Astrocyte of the spinal cord (primary cell): Measurements from ENCODE around the gene ADAMTSL3.
A peak's percentile ranks its signal among the peaks of the same experiment; 100 is the strongest.

Experiments used
- DNase-seq: peaks from one replicate; pipeline ENCODE4 v3.0.0; 2011; ENCODE audit warnings: low read depth, low spot score
- H3K4me3 ChIP-seq: 2 replicates; pipeline ENCODE4 v1.5.1; 2011; ENCODE audit warnings: low read depth, mild to moderate bottlenecking, low read length, moderate library complexity
- in situ Hi-C: cut with HindIII; loops from 2 replicates; pipeline ENCODE4 v1.10.0; 2017; ENCODE audit warnings: low sequenced_read_pairs
- TF ChIP-seq, protein P1 (sequence below): IDR thresholded peaks from 2 replicates; pipeline ENCODE4 v1.5.1; 2012; ENCODE audit warnings: low read depth, mild to moderate bottlenecking, low read length, inconsistent platforms

Gene ADAMTSL3

DNA sequence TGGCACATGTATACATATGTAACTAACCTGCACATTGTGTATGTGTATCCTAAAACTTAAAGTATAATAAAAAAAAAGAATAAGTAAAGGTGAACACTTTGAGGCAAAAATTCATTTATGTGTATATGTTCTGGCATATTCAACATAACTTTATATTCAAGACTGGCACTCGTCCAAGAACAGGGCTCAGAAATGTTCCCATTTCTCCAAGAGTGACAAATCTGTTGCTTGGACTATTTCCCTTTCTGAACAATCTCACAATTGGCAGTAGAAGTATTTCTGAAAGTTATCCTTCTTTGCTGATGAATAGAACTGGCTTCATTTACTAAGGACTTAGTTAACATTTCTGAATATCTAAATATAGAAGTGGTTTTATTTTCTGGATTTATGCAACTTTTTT, 212.8 kb downstream of the ADAMTSL3 start:
- in situ Hi-C loops = no loop called here
- DNase-seq = no peak
- no peak overlapping the region for H3K4me3 ChIP-seq
- TF ChIP-seq, protein P1, sequence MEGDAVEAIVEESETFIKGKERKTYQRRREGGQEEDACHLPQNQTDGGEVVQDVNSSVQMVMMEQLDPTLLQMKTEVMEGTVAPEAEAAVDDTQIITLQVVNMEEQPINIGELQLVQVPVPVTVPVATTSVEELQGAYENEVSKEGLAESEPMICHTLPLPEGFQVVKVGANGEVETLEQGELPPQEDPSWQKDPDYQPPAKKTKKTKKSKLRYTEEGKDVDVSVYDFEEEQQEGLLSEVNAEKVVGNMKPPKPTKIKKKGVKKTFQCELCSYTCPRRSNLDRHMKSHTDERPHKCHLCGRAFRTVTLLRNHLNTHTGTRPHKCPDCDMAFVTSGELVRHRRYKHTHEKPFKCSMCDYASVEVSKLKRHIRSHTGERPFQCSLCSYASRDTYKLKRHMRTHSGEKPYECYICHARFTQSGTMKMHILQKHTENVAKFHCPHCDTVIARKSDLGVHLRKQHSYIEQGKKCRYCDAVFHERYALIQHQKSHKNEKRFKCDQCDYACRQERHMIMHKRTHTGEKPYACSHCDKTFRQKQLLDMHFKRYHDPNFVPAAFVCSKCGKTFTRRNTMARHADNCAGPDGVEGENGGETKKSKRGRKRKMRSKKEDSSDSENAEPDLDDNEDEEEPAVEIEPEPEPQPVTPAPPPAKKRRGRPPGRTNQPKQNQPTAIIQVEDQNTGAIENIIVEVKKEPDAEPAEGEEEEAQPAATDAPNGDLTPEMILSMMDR = no peak

DNA sequence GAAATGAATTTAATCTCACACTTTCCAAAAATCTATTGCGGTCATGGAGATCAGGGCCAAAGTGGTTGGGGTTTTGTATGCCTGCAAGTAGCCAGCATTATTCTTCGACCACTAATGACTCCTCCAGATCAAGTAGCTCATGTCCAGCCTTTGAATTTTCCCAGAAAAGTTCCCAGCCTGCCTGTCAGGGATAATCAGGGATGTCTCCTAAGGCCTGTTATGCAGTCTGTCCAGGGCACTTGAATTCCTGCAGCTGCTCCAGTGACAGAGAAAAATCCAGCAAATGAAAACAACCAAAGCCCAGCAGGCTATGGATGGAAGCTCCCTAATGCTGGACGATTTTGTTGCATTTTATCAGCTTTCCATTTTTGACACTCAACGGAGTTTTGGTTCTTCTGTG, 215.4 kb downstream of the ADAMTSL3 start:
- in situ Hi-C loops = no loop called here
- DNase-seq = no peak
- TF ChIP-seq, protein P1 = no peak
- H3K4me3 ChIP-seq = no peak overlapping the region

DNA sequence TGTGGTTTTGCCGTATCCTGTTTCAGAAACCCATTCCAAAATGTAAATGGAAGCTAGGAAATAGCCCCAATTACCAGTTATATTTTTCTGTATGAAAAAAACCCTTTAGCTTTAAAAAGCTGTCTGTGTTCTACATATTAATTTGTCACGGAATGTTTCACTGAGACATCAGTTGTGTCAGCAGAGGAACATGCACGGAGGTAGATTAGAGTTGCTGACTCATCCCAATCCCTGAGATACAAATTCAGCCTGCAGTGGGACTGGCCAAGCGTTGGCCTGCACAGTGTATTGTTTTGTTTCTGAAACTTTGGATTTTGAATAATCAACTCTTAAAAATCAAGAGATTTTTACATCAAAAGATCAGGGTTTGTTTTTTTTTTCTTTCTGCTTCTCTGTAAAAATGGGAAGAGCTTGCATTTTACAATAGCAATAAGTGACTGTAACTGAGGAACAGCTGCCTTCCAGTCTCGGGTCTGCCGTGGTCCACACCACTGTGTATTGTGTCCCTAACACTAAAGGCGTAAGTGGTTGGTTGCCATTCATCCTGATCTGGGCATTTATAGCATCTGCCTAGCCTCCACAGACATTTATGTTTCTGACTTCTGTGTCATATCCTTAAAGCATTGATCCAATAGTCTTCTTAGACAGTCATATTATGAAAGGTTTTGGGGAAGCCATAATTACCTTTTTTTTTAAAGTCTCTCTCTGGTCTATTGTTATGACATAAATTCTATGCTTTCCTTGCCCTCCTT, 218.1 kb downstream of the ADAMTSL3 start:
- in situ Hi-C loops = no loop called here
- TF ChIP-seq, protein P1 = no peak
- no peak overlapping the region for H3K4me3 ChIP-seq
- DNase-seq = peak; percentile 33

DNA sequence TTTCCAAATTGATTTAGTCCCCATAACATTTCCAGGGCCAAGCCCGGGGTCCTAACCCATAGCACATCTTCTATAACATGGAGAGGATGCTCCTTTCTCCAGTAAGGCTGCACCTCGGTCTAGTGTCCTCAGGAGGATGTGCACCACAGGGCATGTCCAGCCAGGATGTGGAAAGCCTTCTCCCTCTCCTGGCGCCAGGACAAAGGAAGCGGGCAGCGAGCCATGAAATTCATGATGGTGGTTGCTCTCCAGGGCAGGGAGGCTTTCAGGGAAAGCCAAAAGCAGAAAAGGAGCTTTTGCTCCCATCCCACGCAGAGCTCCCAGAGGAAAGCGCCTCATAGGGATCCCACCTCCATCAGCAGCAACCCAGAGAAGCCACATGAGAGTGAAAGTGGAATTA, 220.0 kb downstream of the ADAMTSL3 start:
- TF ChIP-seq, protein P1 = no peak
- in situ Hi-C loops = no loop called here
- no peak overlapping the region for H3K4me3 ChIP-seq
- no peak for DNase-seq

DNA sequence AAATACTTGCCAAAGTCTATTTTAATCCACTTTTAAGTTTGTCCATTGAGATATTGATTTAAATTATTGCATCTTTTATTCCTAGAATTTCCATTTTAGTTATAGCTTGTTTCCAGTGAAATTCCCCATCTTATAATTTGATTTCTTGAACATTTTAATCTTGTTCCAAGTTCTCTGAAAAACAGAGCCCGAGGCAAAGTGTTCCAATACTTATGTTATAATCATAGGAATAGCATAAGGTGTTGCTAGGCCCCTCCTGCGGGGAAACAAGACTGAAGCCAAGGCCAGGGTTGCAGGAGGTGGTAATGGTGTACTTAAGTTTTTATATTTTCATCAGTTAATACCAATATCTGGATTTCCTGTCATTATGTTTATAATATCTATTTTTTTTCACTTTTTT, 226.6 kb downstream of the ADAMTSL3 start:
- H3K4me3 ChIP-seq = no peak overlapping the region
- DNase-seq = no peak
- TF ChIP-seq, protein P1 = no peak
- in situ Hi-C loops = no loop called here

DNA sequence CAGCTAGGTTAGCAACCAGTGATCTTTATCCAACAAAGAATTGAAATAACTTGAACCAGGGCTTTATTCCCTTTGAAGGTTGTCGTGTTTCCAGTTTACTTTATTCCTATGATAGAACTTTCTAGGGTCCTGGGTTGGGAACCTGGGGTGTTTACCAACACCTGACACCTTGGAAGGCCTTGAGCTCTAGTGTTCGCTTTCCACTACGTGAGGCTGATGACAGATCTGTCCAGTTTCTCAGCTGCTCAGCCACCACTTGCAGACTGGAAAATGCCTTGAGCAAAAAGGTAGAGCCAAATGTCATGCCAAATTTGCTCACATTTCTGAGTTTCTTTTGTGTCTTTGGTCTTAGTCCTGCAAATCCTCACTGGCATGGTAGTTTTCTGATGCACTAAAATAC, 227.2 kb downstream of the ADAMTSL3 start:
- in situ Hi-C loops = no loop called here
- no peak for DNase-seq
- no peak overlapping the region for H3K4me3 ChIP-seq
- TF ChIP-seq, protein P1 = no peak
